Measurements from ENCODE around the gene ITCH. TPM values are rescaled to one million over a fixed set of nuclear protein-coding genes. Genes with fewer than 3 reads are reported as not detected.

ITCH gene
- total and polyA plus RNA-seq, 9 of the 15 experiments (the other 6 are each of a cell fraction or from before 2014, with no cell fraction given), result 7.5 to 53.0 (median 22.9) TPM

- TF ChIP-seq ARID3A (IDR thresholded peaks at IDR 0.05; ENCODE audit: borderline replicate concordance, low read depth, low read length), result no peak
- no peak for TF ChIP-seq STAT5A (IDR thresholded peaks at IDR 0.05; ENCODE audit: borderline replicate concordance, low read length)
- no peak for TF ChIP-seq HMGXB4 (CRISPR knock-in tag; IDR thresholded peaks at IDR 0.05)
- TF ChIP-seq GATAD2B (IDR thresholded peaks at IDR 0.05; ENCODE audit: borderline replicate concordance), result no peak
These were observed 82.3 kb downstream of the ITCH start (continued) for GRCh38 chr20:34445177-34446065.

GRCh38 chr20:34448517-34448916 lies 85.4 kb downstream of the ITCH start:
- Histone ChIP-seq H4K20me1 (replicated peaks; ENCODE audit: control insufficient read depth, insufficient read depth, low read length) (no peaks in the 10 kb centered on the region), H3K36me3 (ENCODE audit: control insufficient read depth, insufficient read depth, low read length) (peaks cover 78% of the 10 kb centered on the region), H3K9me1 (ENCODE audit: control insufficient read depth, insufficient read depth, low read length) (no peaks in the 10 kb centered on the region), H3K9ac (ENCODE audit: insufficient read depth in 1 of 2, low read depth in 2 of 2, low read length in 2 of 2) (no peak overlapping the region), H2AFZ (ENCODE audit: low read depth, low read length) (no peak overlapping the region), H3K4me2 (ENCODE audit: insufficient read depth, low read length) (no peak overlapping the region), H3K4me1 (replicated peaks in 1 of 2; ENCODE audit: control insufficient read depth in 2 of 2, insufficient read depth in 2 of 2, low read length in 2 of 2) (no peaks in the 10 kb centered on the region), H3K27me3 (ENCODE audit: control insufficient read depth in 2 of 2, insufficient read depth in 2 of 2, low read length in 2 of 2) (no peaks in the 10 kb centered on the region), H3K79me2 (ENCODE audit: control insufficient read depth, insufficient read depth, low read length) (no peaks in the 10 kb centered on the region), H3K27ac (ENCODE audit: extremely low read depth, low read depth, low read length) (no peak overlapping the region), H3K4me3 (no peak overlapping the region), H3K9me3 (replicated peaks; ENCODE audit: control insufficient read depth, insufficient read depth, low read depth, low read length) (no peaks in the 10 kb centered on the region)
- in situ Hi-C loops (cut with MboI) (no loop called here), intact Hi-C loops (cut with micrococcal nuclease) (no loop called here)
- no peak for ATAC-seq
- WGBS (ENCODE audit: insufficient coverage, low coverage, missing lambda C conversion rate), result 47% methylated on average over 1 of the region's 1 CpG
- ChIA-PET POLR2A (no interaction called here), CTCF (ENCODE audit: low intra/inter-chr PET ratio) (no interaction called here)
- no peak for FAIRE-seq
- no TSS peak for BruUV-seq (replicated peaks)
- no peak for DNase-seq (ENCODE audit: extremely low read depth in 1 of 4, low spot score in 3 of 4)
- no peak for TF ChIP-seq XRCC5 (IDR thresholded peaks at IDR 0.05; ENCODE audit: low read depth, low read length)
- TF ChIP-seq ZBTB11 (CRISPR knock-in tag; IDR thresholded peaks at IDR 0.05), result no peak
- TF ChIP-seq PTBP1 (IDR thresholded peaks at IDR 0.05; ENCODE audit: low read depth, low read length), result no peak
- no peak for TF ChIP-seq GTF2E2 (tag; IDR thresholded peaks at IDR 0.05)
- TF ChIP-seq PRMT5 (CRISPR knock-in tag; IDR thresholded peaks at IDR 0.05), result no peak
- TF ChIP-seq SIN3A (IDR thresholded peaks at IDR 0.05; ENCODE audit: borderline replicate concordance in 2 of 2, control insufficient read depth in 1 of 2, low read depth in 2 of 2, low read length in 2 of 2), result no peak
- TF ChIP-seq SMARCA4 (IDR thresholded peaks at IDR 0.05), result no peak
- TF ChIP-seq CTBP1 (IDR thresholded peaks at IDR 0.05; ENCODE audit: borderline replicate concordance), result no peak
- TF ChIP-seq HMG20A (CRISPR knock-in tag; conservative IDR thresholded peaks at IDR 0.05), result no peak
